Activated CD4-positive, CD25-positive, alpha-beta regulatory T cell treated with anti-CD3 and anti-CD28 coated beads, Interleukin-2, amount 50 U/mL, for 72 hours (primary cell): Measurements from ENCODE around the gene DERA.
"Not testable (repeated sequence)": the region's sequence is repeated elsewhere in the genome, so short reads cannot be mapped to it uniquely, and the experiment has no call there.

ENCODE experiments used
- DNase-seq: peaks from one replicate; pipeline ENCODE4 v3.0.0; 2021

The DERA gene

DNA sequence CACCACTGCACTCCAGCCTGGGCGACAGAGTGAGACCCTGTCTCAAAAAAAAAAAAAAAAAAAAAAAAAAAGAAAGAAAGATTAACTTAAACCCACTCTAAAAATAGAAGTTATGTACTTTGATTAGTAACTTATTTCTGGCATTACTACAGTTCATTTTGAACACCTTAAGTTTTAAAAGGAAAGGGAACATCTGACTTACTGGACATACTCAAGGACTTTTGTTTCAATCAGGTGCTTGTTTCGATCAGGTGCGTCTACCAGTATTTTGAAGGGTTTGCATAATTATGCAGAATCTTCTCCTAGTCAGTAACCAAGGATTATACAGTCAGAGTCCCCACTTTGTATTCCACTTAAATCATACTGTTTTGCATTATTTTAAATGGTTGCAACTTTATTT, 105.6 kb downstream of the DERA start:
- no peak for DNase-seq

DNA sequence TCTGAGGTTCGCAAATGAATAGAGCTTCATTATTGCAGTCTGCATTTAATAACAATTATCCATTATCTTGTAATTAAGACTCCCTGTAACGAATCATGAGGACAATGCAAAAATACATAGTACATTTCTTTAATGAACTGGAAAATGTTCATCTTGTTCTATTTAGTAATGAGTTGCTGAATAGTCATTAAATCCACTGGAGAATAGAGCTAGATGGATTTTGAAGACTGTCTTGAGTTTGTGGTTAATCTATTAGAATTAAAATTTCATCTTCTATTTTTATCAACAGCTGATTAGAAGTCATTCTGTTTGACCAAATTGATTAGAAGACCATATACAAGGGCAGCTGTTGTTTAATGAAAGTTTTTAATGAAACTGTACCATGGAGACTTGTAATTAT, 107.2 kb downstream of the DERA start:
- no peak for DNase-seq

DNA sequence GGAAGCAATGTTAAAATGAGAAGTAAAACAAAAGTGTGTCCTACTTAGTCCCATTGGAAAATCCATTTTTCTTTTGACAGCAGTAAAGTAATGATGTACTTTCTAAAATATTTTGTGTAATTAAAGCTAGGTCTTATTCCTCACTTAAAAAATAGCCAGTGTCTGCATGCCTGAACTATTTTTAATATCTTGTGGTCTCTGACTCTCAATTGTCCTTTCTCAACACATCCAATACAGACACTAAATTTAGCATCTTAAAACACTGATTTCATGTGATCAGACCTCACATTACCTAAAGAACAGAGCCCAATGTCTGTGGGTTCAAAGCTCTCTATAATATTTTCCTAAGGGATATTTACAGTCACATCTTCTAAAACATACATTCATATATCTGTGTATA, 108.0 kb downstream of the DERA start:
- DNase-seq, result no peak

DNA sequence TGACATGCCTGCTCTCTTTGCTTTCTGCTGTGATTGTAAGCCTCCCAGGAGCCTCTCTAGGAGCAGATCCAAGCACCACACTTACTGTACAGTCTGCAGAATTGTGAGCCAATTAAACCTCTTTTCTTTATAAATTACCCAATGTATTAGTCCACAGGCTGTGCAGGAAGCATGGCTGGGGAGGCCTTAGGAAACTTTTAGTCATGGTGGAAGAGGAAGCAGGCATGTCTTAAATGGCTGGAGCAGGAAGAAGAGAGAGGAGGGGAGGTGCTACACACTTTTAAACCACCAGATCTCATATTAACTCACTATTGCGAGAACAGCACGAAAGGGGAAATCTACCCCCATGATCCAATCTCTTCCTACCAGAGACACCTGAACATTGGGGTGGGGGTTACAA, 108.9 kb downstream of the DERA start:
- no peak for DNase-seq

DNA sequence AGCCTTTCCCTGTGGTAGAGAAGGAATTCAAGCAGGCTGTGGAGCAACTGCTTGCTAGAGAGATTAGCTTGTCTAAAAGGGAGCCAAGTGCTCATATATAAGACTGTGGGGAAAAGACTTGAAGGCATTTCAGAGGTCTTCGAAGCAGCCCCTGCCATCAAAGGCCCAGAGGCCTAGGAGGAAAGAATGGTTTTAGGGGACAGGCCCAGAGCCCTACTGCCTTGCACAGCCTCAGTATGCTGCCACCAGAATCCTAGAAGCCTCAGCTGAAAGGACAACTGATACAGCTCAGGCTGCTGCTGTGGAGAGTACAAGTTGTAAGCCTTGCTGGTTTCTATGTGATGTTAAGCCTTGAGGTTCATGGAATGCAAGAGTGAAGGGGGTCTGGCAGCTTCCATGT, 109.9 kb downstream of the DERA start:
- DNase-seq, result no peak

DNA sequence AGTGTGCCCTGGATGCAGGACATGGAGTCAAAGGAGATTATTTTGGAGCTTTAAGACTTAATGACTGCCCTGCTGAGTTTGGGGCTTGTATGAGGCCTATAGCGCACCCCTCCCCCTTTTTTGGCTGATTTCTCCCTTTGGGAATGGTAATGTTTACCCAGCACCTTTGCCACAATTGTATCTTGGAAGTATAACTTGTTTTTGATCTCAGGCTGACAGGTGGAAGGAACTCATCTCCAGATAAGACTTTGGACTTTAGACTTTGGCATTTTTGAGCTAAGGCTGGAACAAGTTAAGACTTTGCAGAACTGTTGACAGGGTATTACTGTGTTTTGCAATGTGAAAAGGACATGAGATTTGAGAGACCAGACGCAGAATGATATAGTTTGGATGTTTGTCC, 110.5 kb downstream of the DERA start:
- no peak for DNase-seq

DNA sequence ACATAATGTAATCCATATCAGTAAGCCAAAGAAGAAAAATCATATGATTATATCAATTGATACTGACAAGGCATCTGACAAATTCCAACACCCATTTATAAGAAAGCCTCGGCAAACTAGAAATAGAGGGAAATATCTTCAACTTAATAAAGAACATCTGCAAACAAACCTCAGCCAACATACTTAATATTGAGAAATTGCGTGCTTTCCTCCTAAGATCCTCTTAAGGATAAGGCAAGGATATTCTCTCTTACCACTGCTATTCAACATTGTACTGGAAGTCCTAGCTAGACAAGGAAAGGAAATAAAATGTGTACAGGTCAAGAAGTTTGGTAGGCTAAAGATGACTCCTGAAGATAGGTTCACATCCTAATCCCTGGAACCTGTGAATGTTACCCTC, 115.9 kb downstream of the DERA start:
- no peak for DNase-seq

DNA sequence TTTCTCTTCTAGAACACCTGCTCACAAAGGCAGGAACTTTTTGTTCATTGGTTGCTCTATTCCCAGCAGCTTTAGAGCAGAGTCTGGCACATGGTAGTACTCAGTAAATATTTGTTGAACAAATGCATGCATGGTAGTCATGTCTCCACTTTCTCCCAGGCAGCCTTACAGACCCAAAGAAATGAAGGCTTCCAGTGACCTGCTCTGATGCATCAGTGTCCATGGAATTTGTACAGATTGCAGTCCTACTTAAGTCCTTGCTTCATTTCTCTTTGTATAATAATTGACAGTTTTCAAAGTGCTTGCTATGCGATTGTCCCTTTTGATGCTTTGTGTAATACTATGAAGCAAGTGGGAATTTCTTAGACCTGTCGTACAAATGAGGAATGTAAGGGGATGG, 119.6 kb downstream of the DERA start:
- no peak for DNase-seq

DNA sequence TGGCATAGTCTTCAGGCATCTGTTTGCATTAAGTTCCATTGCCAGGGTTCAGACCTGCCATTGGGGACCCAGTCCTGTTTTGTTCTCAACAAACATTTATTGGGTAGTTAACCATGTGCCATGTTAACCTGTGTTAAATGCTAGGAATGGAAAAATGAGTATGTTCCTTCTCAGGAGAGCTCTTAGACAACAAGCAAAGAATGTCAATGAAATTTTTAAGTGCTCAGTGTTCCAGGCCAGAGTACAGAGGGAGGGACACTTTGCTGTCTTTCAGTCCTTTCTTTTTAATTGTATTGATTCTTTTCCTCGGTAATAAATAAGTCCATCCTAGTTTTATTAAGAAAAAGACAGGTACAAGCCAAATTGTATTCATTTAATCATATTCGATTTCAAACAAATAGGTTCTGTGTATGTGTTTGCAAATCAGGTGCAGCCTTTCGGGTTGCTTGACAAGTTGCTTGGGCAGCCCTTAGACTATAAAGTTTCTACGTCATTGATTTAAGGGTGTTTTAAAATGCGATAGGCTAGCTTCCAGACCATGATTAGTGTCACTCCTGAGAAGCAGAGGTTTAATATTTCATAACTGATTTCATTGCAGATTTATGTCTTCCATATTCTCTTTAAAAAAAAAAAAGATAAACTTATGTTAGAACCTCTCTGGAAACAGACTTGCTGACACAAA, 123.1 kb downstream of the DERA start:
- DNase-seq, result no peak

DNA sequence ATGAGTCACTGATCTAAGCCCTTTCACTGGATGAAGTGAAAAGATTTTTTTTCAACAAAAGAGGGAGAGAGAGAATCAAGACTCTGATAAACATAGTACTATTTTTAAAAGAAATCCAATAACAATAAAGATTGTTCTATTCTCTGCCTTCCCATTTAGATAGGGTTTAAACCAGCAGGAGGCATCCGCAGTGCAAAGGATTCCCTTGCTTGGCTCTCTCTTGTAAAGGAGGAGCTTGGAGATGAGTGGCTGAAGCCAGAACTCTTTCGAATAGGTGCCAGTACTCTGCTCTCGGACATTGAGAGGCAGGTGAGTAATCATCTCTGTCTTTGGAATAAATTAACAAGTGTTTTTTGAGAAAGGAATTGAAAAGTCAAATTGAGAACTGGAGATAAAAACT, 124.9 kb downstream of the DERA start:
- no peak for DNase-seq

DNA sequence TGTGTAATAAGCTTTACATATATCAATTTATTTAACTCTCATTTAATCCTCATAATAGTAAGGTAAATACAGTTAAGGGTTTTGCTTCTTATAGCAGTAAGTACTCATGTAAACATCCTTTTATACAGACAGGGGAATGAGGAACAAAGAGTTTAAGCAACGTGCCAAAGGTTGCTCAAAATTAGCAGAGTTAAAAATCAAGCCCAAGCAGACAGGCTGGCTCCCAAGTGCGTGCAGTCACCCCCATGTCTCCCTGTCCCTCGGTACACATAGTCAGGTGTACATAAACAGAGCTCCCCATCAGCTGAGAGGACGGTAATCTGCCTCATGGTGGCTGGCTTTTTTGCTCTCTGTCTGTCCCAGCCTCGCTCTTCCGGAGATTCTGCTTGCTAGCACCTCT, 126.4 kb downstream of the DERA start:
- DNase-seq, result no peak

DNA sequence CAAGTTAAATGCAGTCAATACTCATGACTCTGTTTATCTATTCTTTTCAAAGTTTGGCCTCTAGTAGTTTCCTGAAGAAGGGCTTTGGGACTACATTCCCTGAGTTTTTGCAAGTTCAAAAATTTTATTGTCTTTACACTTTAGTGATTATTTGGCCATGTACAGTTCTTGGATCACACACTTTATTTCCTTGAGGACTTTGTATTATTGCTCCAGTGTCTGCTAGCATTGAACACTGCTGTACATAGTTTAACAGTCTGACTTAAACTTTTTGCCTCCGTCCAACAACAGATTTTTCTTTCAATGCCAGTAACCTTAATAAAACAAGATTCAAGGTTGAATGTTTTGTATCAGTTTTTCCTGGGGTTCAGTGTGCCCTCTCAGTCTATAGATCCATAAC, 132.3 kb downstream of the DERA start:
- no peak for DNase-seq

DNA sequence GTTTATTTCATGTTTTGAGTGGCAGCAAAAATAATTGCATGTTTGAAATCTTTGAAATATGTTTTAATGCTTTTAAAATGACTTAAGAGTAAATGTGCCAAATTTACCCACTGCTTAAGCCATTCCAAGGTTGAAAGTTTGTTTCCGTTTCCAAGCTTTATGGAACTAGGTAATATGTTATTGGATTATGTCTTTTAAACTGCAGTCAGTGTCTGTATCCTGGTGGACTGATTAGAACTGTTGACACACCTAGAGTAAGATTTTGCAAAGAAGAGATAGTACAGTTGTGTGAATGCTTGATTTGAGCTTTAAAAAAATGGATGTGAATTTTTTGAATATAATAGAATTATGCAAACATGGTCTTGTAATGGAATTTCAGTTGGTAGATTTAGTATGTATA, 135.1 kb downstream of the DERA start:
- no peak for DNase-seq

DNA sequence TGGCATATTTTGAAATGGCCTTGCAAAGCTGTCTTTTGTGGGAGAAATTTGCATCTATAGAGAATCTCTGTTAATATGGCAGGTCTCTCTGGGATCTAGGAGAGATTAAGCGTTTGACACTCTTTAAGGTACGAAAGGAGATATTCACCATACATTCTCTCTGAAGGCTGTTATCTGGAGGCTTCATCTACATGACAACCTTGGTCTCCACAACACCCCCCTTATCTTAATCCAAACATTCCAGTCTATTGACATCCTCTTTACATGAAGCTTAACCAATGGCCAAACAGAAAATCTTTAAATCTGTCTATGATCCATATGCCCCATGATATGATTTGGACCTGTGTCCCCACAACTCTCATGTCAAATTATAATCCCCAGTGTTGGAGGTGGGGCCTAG, 137.4 kb downstream of the DERA start:
- DNase-seq, result no peak

DNA sequence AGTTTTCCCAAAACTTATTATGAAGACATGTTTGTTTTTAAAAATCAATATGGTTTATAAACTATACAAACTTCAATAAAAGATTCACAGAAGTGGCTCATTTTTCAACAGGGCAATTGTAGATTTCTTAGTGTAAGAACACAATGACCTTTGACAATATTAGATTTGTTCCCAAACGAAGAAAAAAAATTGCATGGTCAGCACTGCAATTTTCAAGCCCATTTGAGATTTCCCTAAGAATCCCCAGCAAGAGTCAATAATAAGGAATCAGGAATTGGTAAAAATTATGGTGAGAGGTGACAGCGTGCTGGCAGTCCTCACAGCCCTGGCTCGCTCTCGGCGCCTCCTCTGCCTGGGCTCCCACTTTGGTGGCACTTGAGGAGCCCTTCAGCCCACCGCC, 145.8 kb downstream of the DERA start:
- DNase-seq, result no peak

DNA sequence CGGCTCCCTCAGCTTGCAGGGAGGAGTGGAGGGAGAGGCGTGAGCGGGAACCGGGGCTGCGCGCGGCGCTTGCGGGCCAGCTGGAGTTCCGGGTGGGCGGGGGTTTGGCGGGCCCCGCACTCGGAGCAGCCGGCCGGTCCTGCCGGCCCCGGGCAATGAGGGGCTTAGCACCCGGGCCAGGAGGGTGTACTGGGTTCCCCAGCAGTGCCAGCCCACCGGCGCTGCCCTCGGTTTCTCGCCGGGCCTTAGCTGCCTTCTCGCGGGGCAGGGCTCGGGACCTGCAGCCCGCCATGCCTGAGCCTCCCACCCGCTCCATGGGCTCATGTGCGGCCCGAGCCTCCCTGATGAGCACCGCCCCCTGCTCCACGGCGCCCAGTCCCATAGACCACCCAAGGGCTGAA, 146.2 kb downstream of the DERA start:
- not testable (repeated sequence) for DNase-seq

DNA sequence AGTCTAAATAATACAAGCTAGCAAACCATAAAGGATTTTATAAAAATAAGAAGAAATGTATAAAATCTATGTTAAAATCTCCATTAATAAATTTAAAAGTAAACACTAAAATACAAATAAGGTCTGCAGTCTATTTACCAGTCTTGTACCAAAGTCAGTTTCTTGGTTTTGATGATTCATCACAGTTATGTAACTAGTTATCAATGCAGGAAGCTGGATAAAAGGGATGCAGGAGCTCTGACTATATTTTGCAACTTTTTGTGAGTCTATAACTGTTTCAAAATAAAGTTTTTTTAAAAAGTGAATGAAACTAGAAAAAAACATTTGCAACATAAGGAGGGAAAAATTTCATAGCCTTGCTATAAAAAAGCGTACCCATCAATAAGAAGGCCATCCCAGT, 151.5 kb downstream of the DERA start:
- no peak for DNase-seq

DNA sequence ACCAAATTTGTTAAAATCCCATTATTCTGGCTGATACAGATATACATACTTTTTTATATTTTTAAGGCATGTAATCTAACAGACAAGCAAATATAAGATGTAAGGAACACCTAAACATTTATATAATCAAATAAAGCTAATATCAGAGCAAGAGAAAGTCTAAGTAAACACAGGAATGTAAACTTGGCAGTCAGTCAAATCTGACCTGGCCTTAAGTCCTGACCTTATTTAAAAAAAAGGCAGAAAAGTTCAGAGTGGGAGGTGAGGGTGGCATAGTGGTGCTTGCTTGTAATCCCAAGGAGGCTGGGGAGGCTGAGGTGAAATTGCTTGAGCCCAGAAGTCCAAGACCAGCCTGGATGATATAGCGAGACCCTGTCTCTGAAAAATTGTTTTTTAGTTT, 152.6 kb downstream of the DERA start:
- no peak for DNase-seq

DNA sequence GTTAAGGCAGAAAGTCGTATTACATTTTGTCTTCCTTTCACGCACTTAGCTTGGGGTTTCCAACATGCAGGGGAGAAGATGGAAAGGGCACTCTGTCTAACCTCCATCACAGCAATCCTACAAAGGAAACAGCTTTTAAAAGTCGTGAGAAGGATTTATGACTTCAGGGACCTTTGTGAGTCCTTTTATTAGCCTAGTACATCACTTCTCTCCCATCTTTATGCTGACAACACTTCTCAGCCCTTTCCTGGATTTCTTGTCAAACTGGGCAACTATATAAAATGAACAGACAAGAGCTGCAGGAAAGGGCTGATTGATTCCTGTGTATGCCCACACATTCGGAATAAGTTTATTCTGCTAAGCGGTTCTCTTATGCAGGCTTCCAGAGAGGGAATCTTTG, 159.0 kb downstream of the DERA start:
- DNase-seq, result no peak

DNA sequence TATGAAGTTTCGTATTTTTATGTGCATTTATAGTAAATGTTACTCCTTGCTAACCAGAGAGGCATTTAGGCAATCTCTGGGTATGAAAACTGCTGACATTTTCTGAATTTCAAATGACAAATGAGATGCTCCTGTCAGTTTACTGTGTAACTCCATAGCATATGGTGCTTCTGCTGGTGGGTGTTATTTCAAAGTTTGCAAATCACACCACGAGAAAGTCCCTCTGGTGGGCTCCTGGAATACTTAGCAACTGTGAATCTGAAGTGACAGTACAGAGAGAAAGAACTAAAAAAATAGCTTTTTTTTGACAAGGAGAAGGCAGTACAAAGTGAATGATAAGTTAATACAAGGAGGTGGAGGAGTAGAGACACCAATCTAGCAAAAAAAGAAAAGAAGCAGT, 161.5 kb downstream of the DERA start:
- no peak for DNase-seq

DNA sequence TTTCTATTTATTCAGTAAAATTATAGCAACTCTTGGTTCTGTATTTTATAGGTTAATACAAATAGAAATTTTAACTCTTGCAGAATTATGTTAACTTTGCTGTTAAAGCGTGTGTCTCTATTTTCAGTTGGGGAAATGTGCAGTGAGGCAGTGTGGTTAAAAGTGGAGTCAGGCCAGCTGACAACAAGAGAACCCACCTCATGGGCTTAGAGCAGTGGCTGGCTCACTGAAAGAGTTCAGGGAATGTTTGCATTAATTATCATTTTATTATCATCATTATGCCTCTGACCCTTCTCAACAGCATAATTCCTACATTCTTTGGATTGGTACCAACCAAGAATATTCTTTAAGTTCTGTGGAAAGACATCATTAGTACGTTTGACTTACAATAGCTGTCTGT, 163.8 kb downstream of the DERA start:
- no peak for DNase-seq

DNA sequence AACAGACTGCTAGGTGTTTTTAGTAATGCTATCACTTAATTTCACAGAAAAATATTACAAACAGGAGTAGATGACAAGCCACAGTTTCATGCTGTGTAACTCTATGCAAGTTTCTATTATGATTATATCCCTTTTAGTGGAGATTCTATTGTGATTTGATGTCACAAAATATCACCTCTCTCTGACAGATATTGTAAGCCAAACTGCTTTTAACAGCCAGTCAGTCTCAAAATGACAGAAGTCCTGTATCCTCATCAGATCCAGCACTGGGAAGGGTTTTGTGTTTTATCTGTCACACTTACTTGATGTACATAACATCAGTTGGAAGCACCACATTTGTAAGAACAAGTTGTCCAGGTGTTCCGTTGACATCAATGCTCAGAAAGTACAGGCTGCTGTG, 164.8 kb downstream of the DERA start:
- DNase-seq, result no peak

DNA sequence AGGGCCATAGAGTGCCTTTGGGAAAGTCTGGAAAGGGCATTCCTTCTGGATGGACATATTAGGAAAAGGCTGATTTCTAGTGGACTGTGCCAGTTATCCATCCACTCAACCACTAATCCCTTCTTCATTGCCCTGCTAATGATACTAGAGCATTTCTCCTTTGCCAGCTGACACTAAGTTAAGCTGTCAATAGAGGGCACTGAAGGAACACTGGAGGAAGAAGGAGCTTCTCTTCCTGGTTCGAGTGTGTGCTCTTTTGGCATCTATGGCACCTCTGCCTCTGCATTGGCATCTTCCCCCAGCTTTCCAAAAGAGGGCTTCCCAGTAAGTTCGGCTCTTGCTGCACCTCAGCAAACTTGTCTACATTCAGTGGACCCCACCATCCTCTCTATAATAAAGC, 165.4 kb downstream of the DERA start:
- DNase-seq, result no peak

DNA sequence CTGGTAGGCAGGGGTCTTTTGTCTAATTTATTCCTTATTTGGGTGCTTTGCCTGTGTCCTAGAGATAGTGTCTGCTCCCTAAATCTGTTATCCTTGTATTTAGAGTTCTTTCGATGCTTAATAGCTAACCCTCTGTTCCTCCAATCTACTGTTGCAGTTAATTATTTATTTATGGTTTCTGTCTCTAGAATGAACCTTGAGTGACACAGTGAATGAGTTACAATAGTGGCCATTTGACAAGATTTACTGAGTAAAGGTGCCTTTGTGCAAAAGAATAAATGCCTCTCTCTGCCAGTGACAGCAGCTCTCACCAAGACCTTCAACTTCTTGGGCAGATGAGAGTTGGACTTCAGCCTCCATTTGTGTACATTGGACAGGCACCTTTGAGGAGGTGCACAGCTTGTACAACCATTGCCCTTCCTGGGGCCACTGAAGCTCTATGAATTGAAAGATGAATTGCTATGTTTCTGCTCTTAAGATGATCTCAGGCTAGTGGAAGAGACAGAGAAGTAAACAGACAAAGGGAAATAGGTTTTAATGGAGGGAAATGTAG, 165.9 kb downstream of the DERA start:
- DNase-seq, result no peak

DNA sequence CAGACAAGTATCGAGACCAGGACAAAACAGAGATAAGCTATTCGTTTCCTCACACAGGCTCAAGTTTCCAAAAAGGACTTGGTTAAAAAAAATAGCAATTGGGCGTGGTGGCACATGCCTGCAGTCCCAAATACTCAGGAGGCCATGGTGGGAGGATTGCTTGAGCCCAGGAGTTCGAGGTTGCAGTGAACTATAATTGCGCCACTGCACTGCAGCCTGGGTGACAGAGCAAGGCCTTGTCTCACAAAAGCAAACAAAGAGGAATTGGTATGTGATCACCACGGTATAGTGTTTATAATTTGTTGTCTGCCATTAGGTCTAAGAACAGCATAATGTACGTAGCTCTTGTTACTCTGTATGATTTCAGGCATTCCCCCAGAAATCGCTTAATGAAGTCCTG, 175.3 kb downstream of the DERA start:
- no peak for DNase-seq

DNA sequence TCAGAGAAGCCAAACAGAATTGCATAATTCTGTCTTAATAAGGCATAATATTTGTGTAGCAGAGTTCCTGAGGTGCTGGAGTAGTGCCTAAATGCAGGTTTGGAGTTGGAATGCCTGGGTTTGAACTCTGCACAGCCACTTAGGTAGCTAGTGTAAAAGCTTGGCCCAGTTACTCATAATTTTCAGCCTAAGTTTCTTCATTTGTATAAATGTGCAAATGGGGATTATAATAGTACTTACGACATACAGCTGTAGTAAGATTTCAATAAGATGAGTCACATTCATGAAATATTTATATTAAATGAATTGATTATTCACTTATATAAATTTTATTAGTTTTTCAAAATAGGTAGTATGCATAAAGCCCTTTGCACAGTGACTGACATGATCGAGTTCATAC, 175.8 kb downstream of the DERA start:
- no peak for DNase-seq
